ENCODE results near the gene GUCD1. TPM values are rescaled to one million over a fixed set of nuclear protein-coding genes. Genes with fewer than 3 reads are reported as not detected.
A peak's percentile ranks its signal among the peaks of the same experiment; 100 is the strongest.

The GUCD1 gene
- total and polyA plus RNA-seq, 2 of the 13 experiments (the other 11 are each of a cell fraction or from before 2014, with no cell fraction given): 128 to 245 TPM

GRCh38 chr22:24504956-24505736, 49.8 kb downstream of the GUCD1 start (continued):
- TF ChIP-seq HNF1A (IDR thresholded peaks at IDR 0.05; ENCODE audit: low read depth) (peak; percentile 40; the same call in 1 of the 2 replicates), HNF1A (CRISPR knock-in tag; IDR thresholded peaks at IDR 0.05; ENCODE audit: borderline replicate concordance) (no peak), ZNF737 (CRISPR knock-in tag; IDR thresholded peaks at IDR 0.05; ENCODE audit: borderline replicate concordance) (no peak), TCF12 (IDR thresholded peaks at IDR 0.05) (no peak), TCF12 (CRISPR knock-in tag; IDR thresholded peaks at IDR 0.05) (no peak), ZNF362 (CRISPR knock-in tag; IDR thresholded peaks at IDR 0.05; ENCODE audit: borderline replicate concordance) (no peak), ZNF781 (CRISPR knock-in tag; IDR thresholded peaks at IDR 0.05; ENCODE audit: borderline replicate concordance, not compliant biosample characterization) (no peak), FOXJ3 (CRISPR knock-in tag; IDR thresholded peaks at IDR 0.05; ENCODE audit: borderline replicate concordance) (peak; percentile 37; the same call in 1 of the 2 replicates), AFF4 (CRISPR knock-in tag; IDR thresholded peaks at IDR 0.05) (no peak), ZBTB42 (CRISPR knock-in tag; IDR thresholded peaks at IDR 0.05) (no peak), ZBTB8A (CRISPR knock-in tag; IDR thresholded peaks at IDR 0.05; ENCODE audit: borderline replicate concordance, low read depth) (no peak), CAMTA2 (CRISPR knock-in tag; IDR thresholded peaks at IDR 0.05; ENCODE audit: borderline replicate concordance) (no peak), PATZ1 (CRISPR knock-in tag; IDR thresholded peaks at IDR 0.05) (peak; percentile 72), RFX5 (IDR thresholded peaks at IDR 0.05; ENCODE audit: low read depth, low read length) (no peak), ZNF784 (CRISPR knock-in tag; IDR thresholded peaks at IDR 0.05; ENCODE audit: borderline replicate concordance) (no peak)
